Neutrophil (primary cell): Measurements from ENCODE around the gene STAT1.

Source experiments
- H3K27ac ChIP-seq: fragments of 200-600 bp; sonication (generic); 2 replicates; pipeline ENCODE4 v1.5.1; 2016; ENCODE audit warnings: mild to moderate bottlenecking, moderate library complexity
- H3K27me3 ChIP-seq: fragments of 200-600 bp; sonication (generic); 2 replicates; pipeline ENCODE4 v1.6.0; 2016; ENCODE audit warnings: mild to moderate bottlenecking
- H3K36me3 ChIP-seq: fragments of 200-600 bp; sonication (generic); 2 replicates; pipeline ENCODE4 v1.5.1; 2017
- H3K4me1 ChIP-seq, 2 experiments: fragments of 200-600 bp in 1 of 2; sonication (generic) in 1 of 2; 1 replicate in 1 of 2; 2 replicates in 1 of 2; pipeline versions ENCODE4 v1.5.1 to v1.6.1; 2013 to 2016; ENCODE audit warnings: low read depth in 1 of 2, low read length in 1 of 2, mild to moderate bottlenecking in 1 of 2, moderate library complexity in 1 of 2; ENCODE audit not compliant: control insufficient read depth in 1 of 2, insufficient read depth in 1 of 2
- H3K4me3 ChIP-seq, 2 experiments: fragments of 200-600 bp in 1 of 2; sonication (generic) in 1 of 2; 1 replicate in 1 of 2; 2 replicates in 1 of 2; pipeline ENCODE4 v1.5.1; 2013 to 2016; ENCODE audit warnings: low read depth in 1 of 2, low read length in 1 of 2, mild to moderate bottlenecking in 1 of 2, moderate library complexity in 1 of 2
- H3K9me3 ChIP-seq: fragments of 200-600 bp; sonication (generic); 2 replicates; pipeline ENCODE4 v1.5.1; 2016
- TF ChIP-seq, protein P1 (sequence below): fragments of 200-600 bp; sonication (generic); IDR thresholded peaks from 2 replicates; pipeline ENCODE4 v1.5.1; 2016; ENCODE audit warnings: antibody characterized with exemption

The STAT1 gene

GRCh38 chr2:191038741-191039140 lies 24.8 kb upstream of the STAT1 start:
- Histone ChIP-seq H3K9me3 (no peaks in the 10 kb centered on the region), H3K27ac (no peak overlapping the region)
- TF ChIP-seq, protein P1, sequence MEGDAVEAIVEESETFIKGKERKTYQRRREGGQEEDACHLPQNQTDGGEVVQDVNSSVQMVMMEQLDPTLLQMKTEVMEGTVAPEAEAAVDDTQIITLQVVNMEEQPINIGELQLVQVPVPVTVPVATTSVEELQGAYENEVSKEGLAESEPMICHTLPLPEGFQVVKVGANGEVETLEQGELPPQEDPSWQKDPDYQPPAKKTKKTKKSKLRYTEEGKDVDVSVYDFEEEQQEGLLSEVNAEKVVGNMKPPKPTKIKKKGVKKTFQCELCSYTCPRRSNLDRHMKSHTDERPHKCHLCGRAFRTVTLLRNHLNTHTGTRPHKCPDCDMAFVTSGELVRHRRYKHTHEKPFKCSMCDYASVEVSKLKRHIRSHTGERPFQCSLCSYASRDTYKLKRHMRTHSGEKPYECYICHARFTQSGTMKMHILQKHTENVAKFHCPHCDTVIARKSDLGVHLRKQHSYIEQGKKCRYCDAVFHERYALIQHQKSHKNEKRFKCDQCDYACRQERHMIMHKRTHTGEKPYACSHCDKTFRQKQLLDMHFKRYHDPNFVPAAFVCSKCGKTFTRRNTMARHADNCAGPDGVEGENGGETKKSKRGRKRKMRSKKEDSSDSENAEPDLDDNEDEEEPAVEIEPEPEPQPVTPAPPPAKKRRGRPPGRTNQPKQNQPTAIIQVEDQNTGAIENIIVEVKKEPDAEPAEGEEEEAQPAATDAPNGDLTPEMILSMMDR = no peak

GRCh38 chr2:191038241-191038725 lies 24.3 kb upstream of the STAT1 start:
- TF ChIP-seq, protein P1 = no peak
- H3K27me3 ChIP-seq = no peaks in the 10 kb centered on the region
- no peaks in the 10 kb centered on the region for H3K36me3 ChIP-seq
- no peaks in the 10 kb centered on the region for H3K9me3 ChIP-seq
- peaks cover 10 to 13% of the 10 kb centered on the region in 2 experiments for H3K4me1 ChIP-seq
- no peak overlapping the region for H3K4me3 ChIP-seq
- H3K27ac ChIP-seq = peak overlapping the region; percentile 43

More at GRCh38 chr2:191038741-191039140, 24.8 kb upstream of the STAT1 start:
- Histone ChIP-seq H3K27me3 (no peaks in the 10 kb centered on the region), H3K36me3 (no peaks in the 10 kb centered on the region), H3K4me3 (no peak overlapping the region), H3K4me1 (peaks cover 10 to 13% of the 10 kb centered on the region in 2 experiments)

- no peak overlapping the region for H3K27ac ChIP-seq
- H3K9me3 ChIP-seq = no peaks in the 10 kb centered on the region
- H3K36me3 ChIP-seq = no peaks in the 10 kb centered on the region
- peaks cover 10 to 19% of the 10 kb centered on the region in 2 experiments for H3K4me1 ChIP-seq
- TF ChIP-seq, protein P1 = no peak
- no peak overlapping the region for H3K4me3 ChIP-seq
- H3K27me3 ChIP-seq = no peaks in the 10 kb centered on the region
Observed at GRCh38 chr2:191037351-191037750, 23.4 kb upstream of the STAT1 start.

- H3K9me3 ChIP-seq = no peaks in the 10 kb centered on the region
- TF ChIP-seq, protein P1 = no peak
- H3K27ac ChIP-seq = no peak overlapping the region
- no peak overlapping the region for H3K4me3 ChIP-seq
- no peaks in the 10 kb centered on the region for H3K27me3 ChIP-seq
- no peaks in the 10 kb centered on the region for H3K36me3 ChIP-seq
- peaks cover 10 to 19% of the 10 kb centered on the region in 2 experiments for H3K4me1 ChIP-seq
Observed at GRCh38 chr2:191036363-191036762, 22.4 kb upstream of the STAT1 start.

DNA sequence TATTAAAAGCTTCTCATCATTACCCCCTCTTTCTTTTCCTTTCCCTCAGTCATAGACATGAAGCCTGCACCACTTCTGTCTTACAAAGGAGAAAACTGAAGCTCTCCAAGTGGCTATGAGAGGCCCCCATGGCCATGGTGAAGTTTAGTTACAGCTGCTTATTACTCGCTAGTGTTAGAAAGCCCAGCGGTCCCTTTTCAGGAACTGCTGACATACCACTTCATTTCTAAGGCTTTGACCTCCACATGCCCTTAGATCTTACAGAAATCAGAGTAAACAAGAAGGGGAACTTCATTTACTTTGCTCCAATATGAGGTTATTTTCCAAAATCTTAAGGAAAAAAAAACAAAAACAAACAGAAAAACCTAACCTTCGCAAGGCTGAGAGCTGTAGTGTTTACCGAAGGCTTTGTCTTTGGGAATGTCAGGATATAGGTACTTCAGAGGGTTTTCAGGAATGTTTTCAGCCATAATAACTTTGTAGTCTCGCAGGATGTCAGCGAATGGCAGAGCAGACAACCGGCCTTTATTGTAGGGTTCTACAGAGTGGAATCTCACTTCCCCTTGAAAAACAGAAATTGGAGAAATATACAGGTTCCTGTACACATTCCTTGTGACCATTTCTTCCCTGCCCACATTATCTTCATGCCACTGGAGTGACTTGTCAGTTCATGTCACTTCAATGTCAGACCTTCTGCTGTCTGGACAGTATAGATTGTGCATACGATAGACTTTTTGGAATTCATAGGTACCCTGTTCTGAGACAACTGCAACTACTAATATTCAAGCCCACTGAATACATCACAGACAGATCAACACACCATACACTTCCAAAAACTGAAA lies 18.8 kb upstream of the STAT1 start:
- H3K36me3 ChIP-seq = no peaks in the 10 kb centered on the region
- peaks cover 8 to 14% of the 10 kb centered on the region in 2 experiments for H3K4me1 ChIP-seq
- no peaks in the 10 kb centered on the region for H3K9me3 ChIP-seq
- H3K27ac ChIP-seq = no peak overlapping the region
- no peak overlapping the region for H3K4me3 ChIP-seq
- TF ChIP-seq, protein P1 = no peak
- H3K27me3 ChIP-seq = no peaks in the 10 kb centered on the region
